ENCODE results near the gene DCTN3.

The DCTN3 gene

GRCh38 chr9:34570809-34571480 is 49.4 kb downstream of the DCTN3 start:
- no peak for DNase-seq

DNA sequence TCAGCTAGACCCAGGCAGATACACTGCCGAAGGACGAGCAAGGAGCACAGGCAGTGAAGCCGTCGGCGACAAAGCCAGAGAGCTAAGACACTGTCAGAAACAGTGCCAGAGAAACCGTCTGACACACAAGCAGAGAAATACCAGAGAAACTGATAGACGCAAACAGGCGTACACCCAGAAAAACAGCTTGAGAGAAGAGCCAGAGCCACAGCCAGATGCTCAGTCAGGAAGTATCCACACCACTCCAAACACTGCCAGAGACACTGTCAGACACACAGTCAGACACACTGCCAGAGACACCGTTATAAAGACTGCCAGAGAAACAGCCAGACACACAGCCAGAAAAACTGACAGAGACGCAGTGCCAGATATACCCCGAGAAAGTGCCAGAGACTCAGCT is 49.9 kb downstream of the DCTN3 start:
- DNase-seq, result no peak

GRCh38 chr9:34568774-34569173 is 51.5 kb downstream of the DCTN3 start:
- no peak for DNase-seq

DNA sequence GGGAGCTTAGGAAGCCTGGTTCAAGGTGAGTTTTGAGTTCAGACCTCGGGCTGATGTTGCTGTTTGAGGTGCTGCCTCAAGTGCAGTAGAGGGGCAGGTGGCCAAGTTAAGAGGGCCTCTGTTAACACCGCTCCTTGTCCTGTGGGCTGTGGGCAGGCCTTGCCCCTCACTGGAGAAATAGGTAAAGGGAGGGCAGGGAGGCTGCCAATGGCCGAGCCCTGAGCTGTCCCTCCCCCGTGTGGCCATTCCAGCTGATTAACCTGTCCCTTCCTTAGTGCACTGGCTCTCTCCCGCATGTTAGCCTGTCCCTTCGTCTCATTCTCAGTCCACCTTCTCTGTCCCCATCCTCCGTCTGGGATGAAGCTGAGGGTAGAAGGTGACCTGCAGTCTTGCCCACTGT is 52.2 kb downstream of the DCTN3 start:
- no peak for DNase-seq

DNA sequence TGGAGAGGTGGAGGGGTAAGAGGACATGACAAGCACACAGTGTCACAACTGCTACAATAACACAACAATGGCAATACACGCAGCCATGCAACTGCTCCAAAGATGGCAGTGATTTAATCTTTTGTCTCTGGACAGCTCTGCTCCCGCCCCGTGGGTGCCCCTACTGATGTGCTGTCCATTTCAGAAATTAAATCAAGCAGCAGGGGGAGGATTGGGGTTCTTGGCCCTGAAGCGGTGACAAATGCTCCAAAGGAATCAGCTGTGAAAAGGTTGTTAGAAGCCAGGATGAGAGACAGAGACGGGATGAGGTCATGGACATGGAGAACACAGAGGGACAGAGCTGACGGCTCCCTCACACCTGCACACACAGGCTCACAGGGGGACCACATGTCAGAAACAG is 53.3 kb downstream of the DCTN3 start:
- DNase-seq, result no peak

DNA sequence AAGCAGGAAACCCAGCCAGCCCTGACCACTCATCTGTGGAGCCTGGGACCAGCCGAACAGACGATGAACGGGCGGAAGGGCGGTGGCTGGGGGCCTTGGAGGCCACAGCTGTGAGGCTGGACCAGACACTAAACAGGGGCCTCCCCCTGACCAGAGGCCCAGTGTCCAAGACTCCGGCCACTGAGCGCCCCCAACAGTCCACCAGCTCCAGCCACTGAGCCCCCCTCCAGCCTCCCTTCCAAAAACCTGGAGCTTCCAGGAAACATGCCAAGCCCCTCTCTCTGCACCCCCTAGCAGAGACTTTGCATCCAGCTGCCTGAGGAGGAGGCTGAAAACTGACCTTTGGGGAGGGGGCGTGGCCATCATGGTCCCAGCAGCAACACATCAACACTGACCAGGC is 54.0 kb downstream of the DCTN3 start:
- DNase-seq, result no peak

GRCh38 chr9:34565856-34566255 is 54.4 kb downstream of the DCTN3 start:
- DNase-seq, result no peak

DNA sequence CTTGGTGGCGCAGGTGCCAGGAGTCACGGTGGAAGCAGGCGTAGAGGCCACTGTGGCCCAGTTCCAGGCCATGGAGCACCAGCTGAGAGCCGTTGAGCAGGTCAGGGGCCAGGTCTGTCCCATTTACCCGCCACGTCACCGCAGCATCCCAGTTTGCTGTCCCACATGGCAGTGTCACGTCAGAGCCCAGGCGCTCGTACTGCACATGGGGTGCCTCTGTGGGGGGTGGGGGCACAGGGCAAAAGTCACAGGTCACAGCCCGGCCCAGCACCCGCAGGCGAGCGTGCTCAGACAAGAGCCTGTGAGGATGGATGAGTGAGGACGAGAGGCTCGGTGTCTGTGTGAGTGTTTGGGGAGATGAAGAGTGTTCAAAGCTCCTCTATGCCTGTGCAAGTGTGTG is 55.7 kb downstream of the DCTN3 start:
- no peak for DNase-seq
